Activated T-cell treated with anti-CD3 and anti-CD28 coated beads, Interleukin-2, amount 50 U/mL, for 72 hours (primary cell): Measurements from ENCODE around the gene COL18A1. TPM values are rescaled to one million over a fixed set of nuclear protein-coding genes. Genes with fewer than 3 reads are reported as not detected.
A peak's percentile ranks its signal among the peaks of the same experiment; 100 is the strongest.

Experiments used
- ATAC-seq, 2 donors: fragments of 150-1000 bp; cut with Tn5 transposase; replicated peaks in 1 of 2; 2 replicates each; pipeline ENCODE4 v1.10.0; 2021; ENCODE audit warnings: moderate library complexity in 2 of 2, mild to moderate bottlenecking in 1 of 2
- DNase-seq, 2 donors: peaks; one replicate each; pipeline ENCODE4 v3.0.0; 2021 to 2022; ENCODE audit warnings: mixed read lengths in 1 of 2
- H3K27ac Mint-ChIP-seq: one replicate; pipeline ENCODE4 v1.8.0; 2022; ENCODE audit warnings: mild to moderate bottlenecking, moderate library complexity, mixed read lengths
- H3K27me3 Mint-ChIP-seq: one replicate; pipeline ENCODE4 v1.8.0; 2022; ENCODE audit warnings: low read depth, mixed read lengths
- H3K36me3 Mint-ChIP-seq, 2 donors: one replicate each; pipeline ENCODE4 v1.8.0; 2022; ENCODE audit warnings: mixed read lengths in 2 of 2, mild to moderate bottlenecking in 1 of 2; ENCODE audit not compliant: insufficient read depth in 2 of 2
- H3K4me1 Mint-ChIP-seq: one replicate; pipeline ENCODE4 v1.8.0; 2022; ENCODE audit warnings: low read depth, mixed read lengths
- H3K4me3 Mint-ChIP-seq, 2 donors: one replicate each; pipeline ENCODE4 v1.8.0; 2022; ENCODE audit warnings: mild to moderate bottlenecking in 2 of 2, mixed read lengths in 2 of 2, moderate library complexity in 2 of 2
- H3K9me3 Mint-ChIP-seq, 2 donors: one replicate each; pipeline ENCODE4 v1.8.0; 2022; ENCODE audit warnings: mixed read lengths in 2 of 2
- total RNA-seq, 2 donors: library from RNA; stranded (reverse); gene quantifications; one replicate each; pipeline ENCODE4 v1.2.3, GENCODE V29; 2022

Gene COL18A1
- total RNA-seq, 2 donors from 2014 or later: 4.9 to 7.5 TPM

DNA sequence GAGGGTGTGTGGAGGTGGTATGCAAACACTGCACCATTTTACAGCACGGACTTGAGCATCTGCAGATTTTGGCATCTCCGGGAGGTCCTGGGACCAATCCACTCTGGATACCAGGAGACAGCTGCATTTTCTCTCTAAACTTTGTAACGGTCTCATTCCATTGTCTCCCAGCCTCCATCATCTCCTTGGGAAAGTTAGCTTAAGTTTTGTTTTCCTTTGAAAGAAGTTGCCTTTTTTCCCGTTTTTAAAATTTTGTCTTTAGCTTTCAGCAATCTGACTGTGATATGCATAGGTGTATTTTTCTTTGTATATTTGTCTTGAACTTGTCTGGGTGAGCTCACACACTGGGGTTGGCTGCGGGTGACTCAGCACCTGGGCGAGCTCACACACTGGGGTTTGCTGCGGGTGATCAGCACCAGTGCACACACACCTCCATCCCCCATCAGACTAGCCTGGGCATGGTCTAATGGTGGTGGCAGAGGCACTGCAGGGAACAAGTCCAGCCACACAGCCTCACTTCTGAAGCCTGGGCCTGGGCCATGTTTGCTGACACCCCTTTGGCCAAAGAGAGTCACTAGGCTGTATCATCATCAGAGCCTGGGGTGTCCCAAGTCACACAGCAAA lies 32.1 kb upstream of the COL18A1 start:
- DNase-seq: no peak
- H3K27ac Mint-ChIP-seq: no peak overlapping the region
- no peak overlapping the region for H3K4me3 Mint-ChIP-seq
- peaks cover 13% of the 10 kb centered on the region for H3K4me1 Mint-ChIP-seq
- no peaks in the 10 kb centered on the region for H3K36me3 Mint-ChIP-seq
- H3K9me3 Mint-ChIP-seq: peaks cover 0 to 3% of the 10 kb centered on the region in 2 donors
- H3K27me3 Mint-ChIP-seq: peaks cover 13% of the 10 kb centered on the region
- ATAC-seq: peak in 1 of 2 donors; percentile 31

DNA sequence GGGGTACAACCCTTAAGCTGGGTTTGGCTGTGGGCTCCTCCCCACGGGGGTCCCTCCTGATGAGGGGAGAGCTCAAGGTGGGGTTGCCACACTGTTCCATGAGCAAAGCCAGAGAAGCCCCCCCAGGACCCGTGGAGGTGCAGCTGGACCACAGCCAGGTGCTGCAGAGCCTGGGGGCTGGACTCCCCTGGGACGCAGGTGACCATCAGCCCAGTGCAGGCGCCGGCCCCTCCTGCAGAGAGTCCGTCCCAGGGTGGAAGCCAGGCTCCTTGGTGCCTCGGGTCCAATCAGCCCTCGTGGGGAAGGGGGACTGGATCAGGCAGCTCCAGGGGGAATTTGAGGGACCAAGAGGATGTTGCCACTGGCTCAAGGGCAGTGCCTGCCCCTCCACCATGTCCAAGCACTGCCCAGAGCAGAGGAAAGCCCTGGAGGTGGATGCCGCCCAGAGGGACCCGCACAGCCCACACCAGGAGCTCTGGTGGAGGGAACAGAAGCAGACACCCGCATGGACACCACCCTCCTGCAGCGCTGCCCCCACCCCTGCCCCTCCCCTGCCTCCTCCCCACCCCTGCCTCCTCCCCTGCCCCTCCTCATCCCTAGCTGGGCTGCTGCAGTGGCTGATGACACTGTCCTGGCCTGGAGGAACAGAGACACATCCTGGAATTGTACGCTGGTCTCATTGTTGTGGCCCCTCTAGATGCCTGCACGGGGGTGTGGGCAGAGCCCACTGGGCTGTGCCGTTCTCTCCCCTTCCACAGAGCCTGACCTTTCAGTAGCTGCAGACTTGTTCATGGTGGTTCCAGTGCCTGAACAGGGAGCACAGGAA lies 30.8 kb upstream of the COL18A1 start:
- ATAC-seq (no peak), DNase-seq (no peak)
- Mint-ChIP-seq H3K4me1 (peaks cover 13% of the 10 kb centered on the region), H3K36me3 (no peaks in the 10 kb centered on the region), H3K27me3 (peaks cover 14% of the 10 kb centered on the region), H3K27ac (no peak overlapping the region), H3K4me3 (no peak overlapping the region), H3K9me3 (peaks cover 0 to 3% of the 10 kb centered on the region in 2 donors)

DNA sequence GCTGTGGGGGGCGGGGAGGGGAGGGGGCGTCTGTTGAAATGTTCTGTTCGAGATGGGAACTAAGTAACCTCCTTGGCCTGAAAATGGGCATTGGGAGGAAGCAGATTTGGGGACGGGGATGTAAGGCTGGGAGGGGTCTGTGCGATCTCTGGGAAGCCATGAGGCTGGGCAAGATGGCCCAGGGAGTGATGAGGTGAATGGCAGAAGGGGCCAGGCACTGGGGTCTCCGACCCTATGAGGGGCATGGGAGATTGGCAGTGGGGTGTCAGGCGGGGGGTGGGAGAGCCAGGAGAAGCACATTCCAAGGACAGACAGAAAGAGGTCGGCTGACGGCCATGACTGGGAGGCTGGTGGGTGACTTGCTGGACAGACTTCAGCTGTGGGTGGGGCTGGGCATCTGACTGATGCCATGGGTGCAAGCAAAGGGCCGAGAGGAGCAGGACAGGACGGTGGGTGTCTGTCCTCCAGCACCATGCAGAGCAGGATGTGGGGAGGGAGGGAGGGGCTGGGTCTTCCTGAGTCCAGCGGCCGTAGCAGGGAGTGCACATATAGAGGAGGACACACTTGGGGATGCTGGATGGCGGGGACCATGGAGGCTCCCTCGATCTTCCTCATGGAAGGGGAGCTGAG lies 30.0 kb upstream of the COL18A1 start:
- Mint-ChIP-seq H3K27me3 (peaks cover 21% of the 10 kb centered on the region), H3K27ac (no peak overlapping the region), H3K36me3 (no peaks in the 10 kb centered on the region), H3K4me1 (peaks cover 7% of the 10 kb centered on the region), H3K9me3 (peaks cover 0 to 3% of the 10 kb centered on the region in 2 donors), H3K4me3 (no peak overlapping the region)
- ATAC-seq (no peak), DNase-seq (no peak)

DNA sequence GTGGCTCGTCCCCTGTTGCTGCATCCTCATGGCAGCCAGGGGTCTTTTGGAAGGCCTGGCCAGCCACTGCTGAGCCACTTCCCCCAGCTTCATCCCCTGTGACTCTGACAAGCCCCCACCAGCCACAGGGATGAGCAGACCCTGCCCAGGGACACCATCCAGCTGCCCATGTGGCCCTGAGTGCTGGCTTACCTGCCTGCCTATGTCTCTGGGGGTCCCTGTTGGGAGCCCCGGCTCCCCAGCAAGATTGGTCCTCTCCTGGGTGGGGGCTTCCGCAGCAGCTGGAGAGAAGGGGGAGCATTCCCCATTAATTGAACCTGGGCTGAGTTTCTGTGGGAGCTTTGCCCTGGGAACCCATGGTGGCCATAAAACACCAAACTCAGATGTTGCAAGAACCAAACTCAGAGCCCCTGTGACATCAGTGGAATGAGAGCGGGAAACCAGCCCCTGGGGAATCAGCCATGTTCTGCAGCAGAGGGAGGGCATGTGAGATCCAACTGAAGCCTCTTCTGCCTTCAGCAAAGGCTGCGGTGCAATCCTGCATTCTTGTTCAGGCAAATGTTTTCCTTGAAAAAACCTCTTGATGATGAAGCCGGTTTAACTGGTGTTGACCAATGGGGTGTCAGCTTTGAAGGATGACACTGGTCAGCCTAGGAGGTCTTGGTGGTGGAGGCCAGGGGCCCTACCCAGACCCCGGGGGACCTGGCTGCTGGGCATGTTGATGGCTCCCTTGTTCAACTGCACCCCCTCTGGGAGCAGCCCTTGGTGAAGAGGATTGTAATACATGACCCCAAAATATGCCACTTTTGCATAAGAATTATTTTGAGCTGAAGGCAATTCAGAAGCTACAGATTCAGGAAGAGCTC lies 28.3 kb upstream of the COL18A1 start:
- no peak overlapping the region for H3K27ac Mint-ChIP-seq
- DNase-seq (no peak), ATAC-seq (no peak)
- H3K36me3 Mint-ChIP-seq: no peaks in the 10 kb centered on the region
- peaks cover 28% of the 10 kb centered on the region for H3K27me3 Mint-ChIP-seq
- no peaks in the 10 kb centered on the region for H3K4me1 Mint-ChIP-seq
- H3K9me3 Mint-ChIP-seq: peaks cover 0 to 3% of the 10 kb centered on the region in 2 donors
- no peak overlapping the region for H3K4me3 Mint-ChIP-seq

DNA sequence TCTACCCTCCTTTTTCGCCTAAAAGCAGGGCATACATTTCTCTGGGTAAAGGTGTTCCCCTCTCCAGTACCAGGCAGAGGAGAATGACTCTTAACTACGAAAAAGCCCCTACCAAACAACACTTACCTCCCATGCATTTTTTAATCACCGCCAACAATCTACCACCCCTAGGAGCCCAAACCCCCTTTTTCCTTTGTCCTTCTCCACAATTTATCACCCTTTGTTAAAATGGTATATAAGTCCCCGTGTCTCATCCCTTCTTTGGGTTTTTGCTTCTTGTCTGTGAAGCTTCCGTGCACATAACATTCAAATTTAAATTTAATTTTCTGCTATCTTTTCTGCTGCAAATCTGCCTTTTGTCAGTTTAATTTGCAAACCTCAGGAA lies 27.6 kb upstream of the COL18A1 start:
- no peaks in the 10 kb centered on the region for H3K4me1 Mint-ChIP-seq
- H3K9me3 Mint-ChIP-seq: peaks cover 0 to 3% of the 10 kb centered on the region in 2 donors
- H3K27me3 Mint-ChIP-seq: peaks cover 23% of the 10 kb centered on the region
- H3K4me3 Mint-ChIP-seq: no peak overlapping the region
- DNase-seq (no peak), ATAC-seq (no peak)
- H3K27ac Mint-ChIP-seq: no peak overlapping the region
- H3K36me3 Mint-ChIP-seq: no peaks in the 10 kb centered on the region

DNA sequence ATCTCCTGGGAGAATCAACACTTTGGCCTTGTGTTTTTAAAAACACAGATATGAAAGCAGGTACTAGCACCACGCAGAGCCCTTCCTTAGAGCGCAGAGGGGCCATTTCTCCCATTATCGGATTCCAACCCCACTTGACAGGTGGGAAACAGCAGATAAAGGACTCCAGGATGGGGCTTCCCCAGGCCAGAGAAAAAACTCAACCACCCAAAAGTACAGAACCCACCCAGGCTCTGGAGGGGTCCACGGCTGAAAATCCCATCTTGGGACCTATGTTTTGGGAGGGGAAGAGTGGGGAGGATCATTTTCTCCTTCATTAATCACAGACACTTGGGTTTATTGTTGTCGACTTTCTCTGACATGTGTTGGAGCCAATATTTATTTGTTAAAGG lies 27.1 kb upstream of the COL18A1 start:
- DNase-seq (no peak), ATAC-seq (no peak)
- Mint-ChIP-seq H3K27ac (no peak overlapping the region), H3K9me3 (peaks cover 0 to 3% of the 10 kb centered on the region in 2 donors), H3K4me1 (no peaks in the 10 kb centered on the region), H3K36me3 (no peaks in the 10 kb centered on the region), H3K4me3 (no peak overlapping the region), H3K27me3 (peaks cover 23% of the 10 kb centered on the region)

DNA sequence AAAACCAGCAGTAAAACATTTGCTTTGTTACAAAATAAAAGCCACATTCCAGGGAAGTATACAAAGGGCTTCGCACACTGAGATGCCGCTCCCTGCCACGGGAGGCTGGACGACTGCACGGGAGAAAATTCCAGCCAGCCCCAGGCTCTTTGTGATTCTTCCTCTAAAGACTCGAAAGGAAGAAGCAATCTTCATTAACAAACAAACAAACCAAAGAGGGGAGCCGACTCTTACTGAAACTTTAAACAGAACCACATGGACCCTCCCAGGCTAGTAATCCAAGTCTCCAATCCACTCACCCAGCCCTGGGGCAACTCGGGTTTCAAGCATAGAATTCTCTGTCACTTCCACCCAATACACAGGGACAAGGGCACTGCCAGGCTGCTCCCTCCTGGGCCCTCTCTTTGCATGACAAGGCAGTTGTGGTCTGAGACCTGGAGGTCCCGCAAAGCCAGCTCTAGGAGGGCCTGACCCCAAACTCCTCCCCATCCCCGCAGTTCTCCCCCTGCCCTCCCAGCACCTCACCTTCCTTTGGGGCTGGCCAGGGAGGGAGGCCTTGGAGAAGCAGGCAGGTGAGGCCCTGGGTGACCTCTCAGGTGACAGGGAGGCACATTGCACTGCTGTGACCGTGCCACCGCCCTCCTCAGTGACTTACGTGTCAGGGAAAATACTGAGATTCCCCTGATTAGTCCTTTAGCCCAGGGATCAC lies 26.6 kb upstream of the COL18A1 start:
- H3K4me3 Mint-ChIP-seq: no peak overlapping the region
- no peaks in the 10 kb centered on the region for H3K36me3 Mint-ChIP-seq
- H3K9me3 Mint-ChIP-seq: peaks cover 0 to 3% of the 10 kb centered on the region in 2 donors
- H3K4me1 Mint-ChIP-seq: no peaks in the 10 kb centered on the region
- peaks cover 23% of the 10 kb centered on the region for H3K27me3 Mint-ChIP-seq
- H3K27ac Mint-ChIP-seq: no peak overlapping the region
- ATAC-seq (no peak), DNase-seq (no peak)

DNA sequence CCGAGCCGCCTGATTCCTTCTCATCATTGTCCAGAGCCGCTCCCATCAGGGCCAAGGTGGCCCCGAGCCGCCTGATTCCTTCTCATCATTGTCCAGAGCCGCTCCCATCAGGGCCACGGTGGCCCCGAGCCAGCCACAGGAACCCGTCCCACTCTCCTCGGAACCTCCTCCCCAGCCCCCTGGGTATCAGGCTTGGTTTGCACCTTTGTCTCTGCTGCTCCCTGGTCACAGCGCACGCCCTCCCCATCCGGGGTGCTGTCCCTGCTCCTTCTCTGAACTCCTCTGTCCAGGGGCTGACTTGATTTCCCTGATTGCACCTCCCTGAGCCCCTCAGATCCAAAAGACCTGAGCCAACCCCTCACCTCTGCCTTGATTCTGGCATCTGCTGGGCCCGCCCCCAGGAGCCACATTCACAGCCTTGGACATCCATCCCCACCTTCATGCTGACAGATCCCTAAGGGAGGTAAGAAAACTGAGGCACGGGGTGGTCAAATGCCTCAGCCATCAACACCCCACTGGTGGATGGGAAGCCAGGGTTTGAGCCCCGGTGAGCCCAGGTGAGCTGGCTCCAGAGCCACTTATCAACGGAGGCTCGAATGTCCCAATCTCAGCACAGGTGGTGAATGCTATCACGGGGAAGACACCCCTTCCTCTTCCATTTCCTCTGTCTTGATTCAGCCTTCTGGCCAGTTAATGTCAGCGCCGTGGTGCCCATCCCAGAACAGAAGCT lies 25.6 kb upstream of the COL18A1 start:
- DNase-seq (no peak), ATAC-seq (no peak)
- H3K27ac Mint-ChIP-seq: no peak overlapping the region
- H3K4me1 Mint-ChIP-seq: no peaks in the 10 kb centered on the region
- H3K36me3 Mint-ChIP-seq: no peaks in the 10 kb centered on the region
- H3K4me3 Mint-ChIP-seq: no peak overlapping the region
- peaks cover 23% of the 10 kb centered on the region for H3K27me3 Mint-ChIP-seq
- peaks cover 0 to 3% of the 10 kb centered on the region in 2 donors for H3K9me3 Mint-ChIP-seq

DNA sequence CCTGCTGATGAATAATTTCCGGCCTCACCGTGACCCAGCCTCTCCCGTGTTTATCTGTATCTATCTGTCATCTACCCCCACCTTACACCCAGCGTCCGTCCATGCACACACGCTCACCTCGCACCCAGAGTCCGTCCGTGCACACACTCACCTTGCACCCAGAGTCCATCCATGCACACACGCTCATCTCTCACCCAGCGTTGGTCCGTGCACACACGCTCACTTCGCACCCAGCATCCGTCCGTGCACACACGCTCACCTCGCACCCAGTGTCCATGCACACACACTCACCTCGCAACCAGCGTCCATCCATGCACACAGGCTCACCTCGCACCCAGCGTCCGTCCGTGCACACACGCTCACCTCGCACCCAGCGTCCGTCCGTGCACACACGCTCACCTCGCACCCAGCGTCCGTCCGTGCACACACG lies 25.0 kb upstream of the COL18A1 start:
- no peak for ATAC-seq
- DNase-seq: no peak
- Mint-ChIP-seq H3K9me3 (peaks cover 0 to 3% of the 10 kb centered on the region in 2 donors), H3K4me3 (no peak overlapping the region), H3K4me1 (no peaks in the 10 kb centered on the region), H3K36me3 (no peaks in the 10 kb centered on the region), H3K27ac (no peak overlapping the region), H3K27me3 (peaks cover 23% of the 10 kb centered on the region)

DNA sequence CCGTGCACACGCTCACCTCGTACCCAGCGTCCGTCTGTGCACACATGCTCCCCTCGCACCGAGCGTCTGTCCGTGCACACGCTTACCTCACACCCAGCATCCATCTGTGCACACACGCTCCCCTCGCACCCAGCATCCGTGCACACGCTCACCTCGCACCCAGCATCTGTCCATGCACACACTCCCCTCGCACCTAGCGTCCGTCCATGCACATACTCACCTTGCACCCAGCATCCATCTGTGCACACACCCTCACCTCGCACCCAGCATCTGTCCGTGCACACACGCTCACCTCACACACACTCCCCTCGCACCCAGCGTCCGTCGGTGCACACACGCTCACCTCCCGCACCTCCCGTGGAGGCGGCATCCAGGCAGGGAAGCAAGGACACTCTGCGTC lies 24.4 kb upstream of the COL18A1 start:
- no peak for DNase-seq
- ATAC-seq: no peak
- H3K4me1 Mint-ChIP-seq: no peaks in the 10 kb centered on the region
- no peak overlapping the region for H3K4me3 Mint-ChIP-seq
- H3K27me3 Mint-ChIP-seq: peaks cover 29% of the 10 kb centered on the region
- no peak overlapping the region for H3K27ac Mint-ChIP-seq
- H3K36me3 Mint-ChIP-seq: no peaks in the 10 kb centered on the region
- peaks cover 0 to 3% of the 10 kb centered on the region in 2 donors for H3K9me3 Mint-ChIP-seq

DNA sequence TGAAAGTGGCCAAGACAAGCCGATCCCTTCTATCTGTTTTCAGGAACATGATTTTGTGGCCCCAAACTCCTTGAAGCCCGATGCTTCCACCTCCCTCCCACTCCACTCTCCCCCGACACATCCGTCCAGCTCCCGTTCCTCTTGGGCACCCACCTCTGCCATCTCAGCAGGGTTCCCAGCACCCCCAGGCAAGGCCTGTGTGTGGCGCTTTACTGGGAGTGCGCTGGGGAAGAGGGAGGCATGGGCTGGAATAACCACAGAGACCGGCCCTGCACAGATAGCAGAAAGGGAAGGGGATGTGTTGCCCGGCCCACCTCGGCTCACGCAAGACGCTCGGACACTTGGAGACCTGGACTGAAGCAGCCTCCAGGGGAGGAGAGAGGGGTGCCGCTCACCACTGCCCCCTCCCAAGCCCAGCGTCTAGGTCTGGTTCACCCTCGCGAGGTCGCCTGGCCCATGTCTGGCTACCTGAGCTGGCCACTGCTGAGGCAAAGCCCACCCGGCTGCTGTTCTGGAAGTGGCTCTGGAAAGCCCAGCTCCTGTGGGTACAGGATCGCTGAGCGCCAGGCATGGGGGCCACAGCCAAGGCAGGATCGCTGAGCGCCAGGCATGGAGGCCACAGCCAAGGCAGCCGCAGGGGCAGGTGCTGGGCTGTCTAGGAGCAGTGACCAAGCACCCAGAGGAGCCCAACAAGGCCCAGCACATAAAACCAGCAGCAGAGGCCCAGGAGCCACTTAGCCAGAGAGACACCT lies 23.8 kb upstream of the COL18A1 start:
- Mint-ChIP-seq H3K9me3 (peaks cover 0 to 3% of the 10 kb centered on the region in 2 donors), H3K27me3 (peaks cover 30% of the 10 kb centered on the region), H3K36me3 (no peaks in the 10 kb centered on the region), H3K4me1 (no peaks in the 10 kb centered on the region), H3K4me3 (no peak overlapping the region), H3K27ac (no peak overlapping the region)
- ATAC-seq (no peak), DNase-seq (no peak)
